ENCODE results near the gene CCR6. TPM values are rescaled to one million over a fixed set of nuclear protein-coding genes. Genes with fewer than 3 reads are reported as not detected.
"Not testable (repeated sequence)": the region's sequence is repeated elsewhere in the genome, so short reads cannot be mapped to it uniquely, and the experiment has no call there.

Gene CCR6
- total RNA-seq, 4 donors from 2014 or later, result not detected

- no peak for ATAC-seq
Measured at GRCh38 chr6:167164261-167164660, 41.4 kb downstream of the CCR6 start.

GRCh38 chr6:167165858-167166471 lies 43.1 kb downstream of the CCR6 start:
- TF ChIP-seq POLR2A (IDR thresholded peaks at IDR 0.05) (no peak), CTCF (IDR thresholded peaks at IDR 0.05 in 4 of 5, conservative IDR thresholded peaks at IDR 0.05 in 1 of 5) (no peak)
- H3K4me1 ChIP-seq, result no peaks in the 10 kb centered on the region
- no peaks in the 10 kb centered on the region for H3K9me3 ChIP-seq
- no peaks in the 10 kb centered on the region for H3K36me3 ChIP-seq
- H3K4me3 ChIP-seq, result no peak overlapping the region
- DNase-seq (no peak), ATAC-seq (no peak)
- intact Hi-C loops (cut with DNase I; ENCODE audit: low total_unique reads), result no loop called here
- in situ Hi-C loops (cut with MboI; ENCODE audit: low sequenced_read_pairs in 4 of 4), result no loop called here
- H3K27ac ChIP-seq, result no peak overlapping the region
- H3K27me3 ChIP-seq, result peaks cover 0 to 2% (median 0%) of the 10 kb centered on the region in 3 donors

More at GRCh38 chr6:167164261-167164660, 41.4 kb downstream of the CCR6 start:
- H3K4me3 ChIP-seq, result no peak overlapping the region
- in situ Hi-C loops (cut with MboI; ENCODE audit: low sequenced_read_pairs in 4 of 4), result no loop called here
- no peak overlapping the region for H3K27ac ChIP-seq
- no peak for TF ChIP-seq POLR2A (IDR thresholded peaks at IDR 0.05)
- no peak for TF ChIP-seq CTCF (IDR thresholded peaks at IDR 0.05 in 4 of 5, conservative IDR thresholded peaks at IDR 0.05 in 1 of 5)
- no peaks in the 10 kb centered on the region for H3K9me3 ChIP-seq
- no peak for DNase-seq
- no peaks in the 10 kb centered on the region for H3K36me3 ChIP-seq
- no peaks in the 10 kb centered on the region for H3K4me1 ChIP-seq
- peaks cover 0 to 3% (median 0%) of the 10 kb centered on the region in 3 donors for H3K27me3 ChIP-seq
- intact Hi-C loops (cut with DNase I; ENCODE audit: low total_unique reads), result no loop called here

- H3K36me3 ChIP-seq; H3K9me3 ChIP-seq; H3K4me3 ChIP-seq; H3K4me1 ChIP-seq; H3K27me3 ChIP-seq; intact Hi-C loops (cut with DNase I; ENCODE audit: low total_unique reads); DNase-seq; H3K27ac ChIP-seq; in situ Hi-C loops (cut with MboI; ENCODE audit: low sequenced_read_pairs in 4 of 4); ATAC-seq: not testable (repeated sequence)
Measured at GRCh38 chr6:167167699-167168098, 44.8 kb downstream of the CCR6 start.

- H3K27ac ChIP-seq; H3K9me3 ChIP-seq; ATAC-seq; H3K36me3 ChIP-seq; H3K4me3 ChIP-seq; in situ Hi-C loops (cut with MboI; ENCODE audit: low sequenced_read_pairs in 4 of 4); H3K27me3 ChIP-seq; intact Hi-C loops (cut with DNase I; ENCODE audit: low total_unique reads); DNase-seq; H3K4me1 ChIP-seq: not testable (repeated sequence)
Measured at GRCh38 chr6:167168296-167168695, 45.4 kb downstream of the CCR6 start.

GRCh38 chr6:167169867-167170266 lies 47.0 kb downstream of the CCR6 start:
- ATAC-seq; intact Hi-C loops (cut with DNase I; ENCODE audit: low total_unique reads): not testable (repeated sequence)

GRCh38 chr6:167171300-167171699 lies 48.4 kb downstream of the CCR6 start:
- ATAC-seq; H3K36me3 ChIP-seq; in situ Hi-C loops (cut with MboI; ENCODE audit: low sequenced_read_pairs in 4 of 4); H3K4me1 ChIP-seq; H3K4me3 ChIP-seq; intact Hi-C loops (cut with DNase I; ENCODE audit: low total_unique reads); H3K27ac ChIP-seq; DNase-seq; H3K27me3 ChIP-seq; H3K9me3 ChIP-seq: not testable (repeated sequence)

More at GRCh38 chr6:167169867-167170266, 47.0 kb downstream of the CCR6 start:
- H3K4me1 ChIP-seq; DNase-seq; H3K9me3 ChIP-seq; H3K27me3 ChIP-seq; H3K27ac ChIP-seq; in situ Hi-C loops (cut with MboI; ENCODE audit: low sequenced_read_pairs in 4 of 4); H3K4me3 ChIP-seq; H3K36me3 ChIP-seq: not testable (repeated sequence)

GRCh38 chr6:167172011-167172410 lies 49.1 kb downstream of the CCR6 start:
- in situ Hi-C loops (cut with MboI; ENCODE audit: low sequenced_read_pairs in 4 of 4), result not testable (repeated sequence)

GRCh38 chr6:167177271-167177670 lies 54.4 kb downstream of the CCR6 start:
- intact Hi-C loops (cut with DNase I; ENCODE audit: low total_unique reads); H3K27ac ChIP-seq; H3K9me3 ChIP-seq; H3K36me3 ChIP-seq; H3K27me3 ChIP-seq; ATAC-seq; DNase-seq; H3K4me3 ChIP-seq; H3K4me1 ChIP-seq; in situ Hi-C loops (cut with MboI; ENCODE audit: low sequenced_read_pairs in 4 of 4): not testable (repeated sequence)

More at GRCh38 chr6:167172011-167172410, 49.1 kb downstream of the CCR6 start:
- H3K4me3 ChIP-seq; H3K9me3 ChIP-seq; intact Hi-C loops (cut with DNase I; ENCODE audit: low total_unique reads); H3K27ac ChIP-seq; H3K36me3 ChIP-seq; H3K27me3 ChIP-seq; ATAC-seq; DNase-seq; H3K4me1 ChIP-seq: not testable (repeated sequence)

GRCh38 chr6:167178896-167179655 lies 56.2 kb downstream of the CCR6 start:
- H3K4me1 ChIP-seq; H3K9me3 ChIP-seq; H3K4me3 ChIP-seq; ATAC-seq; H3K27ac ChIP-seq; DNase-seq; H3K27me3 ChIP-seq; H3K36me3 ChIP-seq; in situ Hi-C loops (cut with MboI; ENCODE audit: low sequenced_read_pairs in 4 of 4); intact Hi-C loops (cut with DNase I; ENCODE audit: low total_unique reads): not testable (repeated sequence)

- in situ Hi-C loops (cut with MboI; ENCODE audit: low sequenced_read_pairs in 4 of 4); H3K27me3 ChIP-seq; H3K4me1 ChIP-seq; H3K36me3 ChIP-seq; H3K27ac ChIP-seq; H3K4me3 ChIP-seq; intact Hi-C loops (cut with DNase I; ENCODE audit: low total_unique reads); H3K9me3 ChIP-seq; DNase-seq; ATAC-seq: not testable (repeated sequence)
Measured at GRCh38 chr6:167180086-167180485, 57.2 kb downstream of the CCR6 start.

All from gastrocnemius medialis (tissue), 4 donors.